ENCODE data around the gene OPCML.

Gene OPCML

DNA sequence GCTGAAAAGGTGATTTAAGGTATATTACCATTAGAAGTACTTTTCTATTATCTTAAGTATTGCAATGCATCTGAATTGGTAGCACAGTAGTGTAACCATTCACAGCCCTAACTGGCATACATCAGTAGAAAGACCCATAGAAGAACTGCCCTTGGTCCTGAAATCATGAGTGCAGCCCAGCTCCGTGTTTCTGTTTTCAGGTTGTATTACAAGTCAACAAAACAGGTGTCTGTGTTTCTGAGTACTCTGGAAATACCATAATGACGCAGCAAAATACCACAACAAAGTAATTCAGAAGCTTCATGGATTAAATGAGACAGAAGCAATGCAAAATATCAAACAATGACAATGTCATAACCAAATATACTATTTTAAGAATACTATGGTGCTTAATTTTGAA, 226.3 kb downstream of the OPCML start:
- TF ChIP-seq, protein P1, sequence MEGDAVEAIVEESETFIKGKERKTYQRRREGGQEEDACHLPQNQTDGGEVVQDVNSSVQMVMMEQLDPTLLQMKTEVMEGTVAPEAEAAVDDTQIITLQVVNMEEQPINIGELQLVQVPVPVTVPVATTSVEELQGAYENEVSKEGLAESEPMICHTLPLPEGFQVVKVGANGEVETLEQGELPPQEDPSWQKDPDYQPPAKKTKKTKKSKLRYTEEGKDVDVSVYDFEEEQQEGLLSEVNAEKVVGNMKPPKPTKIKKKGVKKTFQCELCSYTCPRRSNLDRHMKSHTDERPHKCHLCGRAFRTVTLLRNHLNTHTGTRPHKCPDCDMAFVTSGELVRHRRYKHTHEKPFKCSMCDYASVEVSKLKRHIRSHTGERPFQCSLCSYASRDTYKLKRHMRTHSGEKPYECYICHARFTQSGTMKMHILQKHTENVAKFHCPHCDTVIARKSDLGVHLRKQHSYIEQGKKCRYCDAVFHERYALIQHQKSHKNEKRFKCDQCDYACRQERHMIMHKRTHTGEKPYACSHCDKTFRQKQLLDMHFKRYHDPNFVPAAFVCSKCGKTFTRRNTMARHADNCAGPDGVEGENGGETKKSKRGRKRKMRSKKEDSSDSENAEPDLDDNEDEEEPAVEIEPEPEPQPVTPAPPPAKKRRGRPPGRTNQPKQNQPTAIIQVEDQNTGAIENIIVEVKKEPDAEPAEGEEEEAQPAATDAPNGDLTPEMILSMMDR (conservative IDR thresholded peaks at IDR 0.05): no peak
- no peak overlapping the region for H3K27ac ChIP-seq

DNA sequence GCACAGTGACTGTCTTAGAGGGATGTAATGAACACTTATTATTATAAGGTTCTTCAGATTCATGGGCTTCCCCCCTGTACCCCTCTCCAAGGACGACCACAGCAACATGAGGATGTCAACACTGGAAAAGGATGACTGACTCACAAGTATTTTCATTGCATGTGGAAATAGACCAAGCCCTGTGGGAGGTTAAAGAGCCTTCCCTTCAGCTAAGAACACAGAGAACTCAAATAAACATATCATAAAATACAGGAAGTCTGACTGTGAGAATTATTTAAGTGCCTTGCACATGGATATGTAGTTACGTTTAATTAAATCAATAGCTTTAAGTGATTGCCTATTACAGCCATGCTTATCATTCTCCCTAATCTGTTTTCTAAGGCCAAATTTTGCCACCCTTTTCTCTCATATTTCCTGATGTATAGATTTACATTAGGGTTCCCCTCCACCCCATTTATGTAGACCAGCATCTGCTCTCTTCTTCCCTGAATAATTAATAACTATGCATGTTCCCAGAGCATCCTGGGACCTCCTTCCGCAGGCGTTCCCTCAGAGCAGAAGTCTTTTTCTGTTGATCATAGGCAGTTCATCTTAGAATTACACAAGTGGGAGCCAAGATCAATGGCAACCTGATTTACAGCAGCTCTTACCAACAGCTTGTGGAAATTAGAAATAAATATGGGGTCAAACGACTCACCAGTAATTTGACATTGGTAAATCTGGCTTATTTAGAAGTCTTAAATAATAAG, 226.9 kb downstream of the OPCML start:
- TF ChIP-seq, protein P1 (conservative IDR thresholded peaks at IDR 0.05): no peak
- no peak overlapping the region for H3K27ac ChIP-seq

DNA sequence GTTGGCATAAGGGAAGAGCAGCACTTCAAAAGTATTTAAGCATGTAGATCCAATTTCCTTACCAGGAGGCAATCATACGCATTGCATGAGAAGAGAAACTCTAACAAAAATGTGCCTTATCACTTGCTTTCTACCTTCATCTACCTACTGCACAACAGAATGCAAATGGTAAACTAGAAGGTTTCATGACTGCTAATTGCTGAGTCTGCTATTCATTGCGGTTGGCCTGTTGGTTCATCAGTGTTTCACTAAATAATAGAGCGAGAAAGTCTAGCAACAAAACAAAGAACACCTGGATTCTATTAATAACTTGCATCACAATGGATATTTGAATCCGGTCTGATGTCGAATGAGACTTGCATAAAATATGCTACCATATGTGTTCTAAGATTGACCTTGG, 229.0 kb downstream of the OPCML start:
- H3K27ac ChIP-seq: no peak overlapping the region
- TF ChIP-seq, protein P1 (conservative IDR thresholded peaks at IDR 0.05): no peak

DNA sequence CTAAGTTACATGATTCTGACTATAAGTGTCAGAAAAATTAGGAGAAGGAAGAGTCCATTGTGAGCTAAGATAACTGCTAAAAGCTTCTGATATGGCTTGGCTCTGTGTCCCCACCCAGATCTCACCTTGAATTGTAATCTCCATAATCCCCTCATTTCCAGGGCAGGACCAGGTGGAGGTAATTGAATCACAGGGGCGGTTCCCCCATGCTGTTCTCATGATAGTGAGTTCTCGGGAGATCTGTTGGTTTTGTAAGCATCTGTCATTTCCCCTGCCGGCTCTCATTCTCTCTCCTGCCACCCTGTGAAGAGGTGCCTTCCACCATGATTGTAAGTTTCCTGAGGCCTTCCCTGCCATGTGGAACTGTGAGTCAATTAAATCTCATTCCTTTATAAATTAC, 230.2 kb downstream of the OPCML start:
- TF ChIP-seq, protein P1 (conservative IDR thresholded peaks at IDR 0.05): no peak
- no peak overlapping the region for H3K27ac ChIP-seq

DNA sequence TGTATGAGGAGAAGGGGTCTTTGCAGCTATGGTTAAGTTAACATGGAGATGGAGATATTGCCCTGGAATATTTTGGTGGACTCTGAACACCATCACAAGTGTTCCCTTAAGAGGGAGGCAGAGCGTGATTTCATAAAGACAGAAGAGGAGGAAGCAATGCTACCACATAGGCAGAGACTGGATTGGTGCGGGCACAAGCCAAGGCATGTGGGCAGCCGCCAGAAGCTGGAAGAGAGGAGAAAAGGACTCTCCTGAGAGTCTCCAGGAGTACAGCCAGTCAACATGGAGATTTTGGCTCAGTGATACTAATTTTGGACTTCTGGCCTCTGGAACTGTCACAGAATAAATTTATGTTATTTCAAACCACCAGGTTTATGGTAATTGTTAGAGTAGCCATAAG, 231.6 kb downstream of the OPCML start:
- H3K27ac ChIP-seq: no peak overlapping the region
- TF ChIP-seq, protein P1 (conservative IDR thresholded peaks at IDR 0.05): no peak

DNA sequence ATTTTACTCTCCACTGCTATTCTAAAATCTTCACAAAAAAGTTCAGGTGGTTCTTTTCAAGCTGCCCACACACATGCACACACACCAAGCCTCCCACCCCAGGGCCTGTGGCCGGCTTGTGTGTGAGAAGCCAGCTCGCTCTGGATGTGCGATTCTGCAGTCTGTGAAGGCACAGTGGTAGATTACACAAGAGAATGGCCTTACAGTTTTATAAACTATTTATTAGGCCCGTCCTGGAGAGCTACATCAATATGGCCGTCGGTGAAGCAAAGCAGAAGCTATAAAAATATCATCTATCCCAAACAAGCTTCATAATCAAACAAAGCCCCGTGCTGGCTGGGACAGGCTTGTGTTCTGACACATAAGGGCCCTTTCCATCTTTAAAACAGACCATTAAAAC, 240.5 kb downstream of the OPCML start:
- TF ChIP-seq, protein P1 (conservative IDR thresholded peaks at IDR 0.05): no peak
- H3K27ac ChIP-seq: peak overlapping the region; percentile 51

DNA sequence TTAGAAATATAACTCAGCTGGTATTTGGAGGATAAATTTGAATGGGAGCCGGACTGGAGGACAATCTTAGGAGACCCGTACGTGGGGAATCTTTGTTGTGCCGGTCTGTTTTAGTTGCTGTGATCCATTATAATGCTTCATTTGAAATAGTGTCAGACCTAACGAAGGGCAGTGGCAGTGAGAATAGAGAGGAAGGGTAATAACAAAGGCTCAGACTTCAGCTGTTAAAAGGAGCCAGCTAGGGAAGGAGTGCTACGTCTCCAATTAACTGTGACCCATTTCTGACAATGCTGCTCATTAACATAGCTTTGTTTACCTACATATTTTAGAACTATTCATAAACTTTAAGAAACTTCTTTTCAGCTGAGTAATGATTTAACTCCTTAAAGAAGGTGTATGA, 246.9 kb downstream of the OPCML start:
- H3K27ac ChIP-seq: no peak overlapping the region
- TF ChIP-seq, protein P1 (conservative IDR thresholded peaks at IDR 0.05): no peak

Measured in VCaP (cell line).